K562 (cell line): ENCODE measurements around the gene SLC4A2. TPM values are rescaled to one million over a fixed set of nuclear protein-coding genes. Genes with fewer than 3 reads are reported as not detected.

Source experiments
- CHD7 ChIP-seq: fragments of 200-600 bp; sonication (generic); IDR thresholded peaks from one replicate; pipeline ENCODE4 v1.6.1; 2012; ENCODE audit warnings: mild to moderate bottlenecking, low read depth, low read length, inconsistent platforms
- DDX20 ChIP-seq: fragments of 450-650 bp; IDR thresholded peaks from 2 replicates; pipeline ENCODE4 v1.6.1; 2016; ENCODE audit warnings: missing genetic modification characterization, low read depth, mild to moderate bottlenecking, missing compliant biosample characterization, moderate library complexity
- JUN ChIP-seq, 2 experiments: sonication (generic) in 1 of 2; formaldehyde crosslinking in 1 of 2; IDR thresholded peaks; 2 replicates each; pipeline versions ENCODE4 v1.6.1 to v1.8.0; 2012 to 2022; ENCODE audit warnings: borderline replicate concordance in 2 of 2, mild to moderate bottlenecking in 2 of 2, improper control_type of control experiment in 1 of 2, low read depth in 1 of 2, low read length in 1 of 2, missing genetic modification reagents in 1 of 2
- NCOA4 ChIP-seq: fragments of 450-650 bp; IDR thresholded peaks from 2 replicates; pipeline ENCODE4 v1.6.1; 2018; ENCODE audit warnings: mild to moderate bottlenecking; ENCODE audit not compliant: partially characterized antibody
- NFE2L1 ChIP-seq: fragments of 450-650 bp; IDR thresholded peaks from 2 replicates; pipeline ENCODE4 v1.6.1; 2016; ENCODE audit warnings: missing genetic modification characterization, low read depth, mild to moderate bottlenecking, missing compliant biosample characterization, moderate library complexity, borderline replicate concordance
- NFIC ChIP-seq: fragments of 450-650 bp; IDR thresholded peaks from 2 replicates; pipeline ENCODE4 v1.6.1; 2017; ENCODE audit warnings: mild to moderate bottlenecking, inconsistent platforms
- NFYB ChIP-seq: IDR thresholded peaks from 2 replicates; pipeline ENCODE4 v1.6.1; 2011; ENCODE audit warnings: mild to moderate bottlenecking, moderate library complexity; ENCODE audit not compliant: insufficient read length; ENCODE audit errors: extremely low read depth
- SP1 ChIP-seq: sonication (generic); formaldehyde crosslinking; IDR thresholded peaks from 2 replicates; pipeline ENCODE4 v1.8.1; 2022; ENCODE audit warnings: mild to moderate bottlenecking, missing genetic modification reagents
- TBP ChIP-seq: optimal IDR thresholded peaks from 2 replicates; pipeline ENCODE3; 2011; ENCODE audit warnings: low read depth, low read length, improper control_type of control experiment
- U2AF2 ChIP-seq: fragments of 200-400 bp; formaldehyde crosslinking; optimal IDR thresholded peaks from 2 replicates; pipeline ENCODE3; 2017; ENCODE audit warnings: low read depth, mild to moderate bottlenecking, low read length
- ZNF551 ChIP-seq: fragments of 250-450 bp; sonication (Bioruptor Pico); IDR thresholded peaks from 2 replicates; pipeline ENCODE4 v1.5.0; 2021; ENCODE audit warnings: mild to moderate bottlenecking, moderate library complexity
- polyA plus RNA-seq, 8 experiments: library from polyadenylated mRNA; depleted of rRNA in 4 of 8; stranded (reverse) in 5 of 8; unstranded in 3 of 8; fragments of >200 nt; fragmentation: Nextera tagmentation in 2 of 8; fragmentation: Illumina TruSeq in 1 of 8; extraction: Ambion mirVana in 2 of 8; extraction: Trizol in 1 of 8; gene quantifications; 2 replicates each; pipeline versions ENCODE4 v1.2.1 to v1.2.3, GENCODE V29; 2011 to 2014; ENCODE audit warnings: inconsistent platforms in 1 of 8, missing spikeins in 1 of 8
- total RNA-seq, 7 experiments: library from RNA; depleted of rRNA in 6 of 7; stranded (reverse); fragments of >200 nt in 6 of 7; fragmentation: Illumina TruSeq in 2 of 7; extraction: Trizol in 2 of 7; gene quantifications; 2 replicates each; pipeline versions ENCODE4 v1.2.1 to v1.2.3, GENCODE V29; 2011 to 2021; ENCODE audit warnings: low replicate concordance in 1 of 7
- TF ChIP-seq, protein P1 (sequence below), 2 experiments: fragments of 200-800 bp in 1 of 2; sonication (Bioruptor generic) in 1 of 2; sonication (generic) in 1 of 2; formaldehyde crosslinking in 1 of 2; IDR thresholded peaks in 1 of 2; conservative IDR thresholded peaks in 1 of 2; 2 replicates each; pipeline versions ENCODE4 v1.5.0 to v1.6.1; 2016 to 2020; ENCODE audit warnings: missing compliant biosample characterization in 1 of 2, missing genetic modification characterization in 1 of 2, missing genetic modification reagents in 1 of 2

The SLC4A2 gene
- total and polyA plus RNA-seq, 9 of the 15 experiments (the other 6 are each of a cell fraction or from before 2014, with no cell fraction given): 11.4 to 375 (median 130) TPM

- TF ChIP-seq DDX20 (tag): no peak
- peak; percentile 46 for TF ChIP-seq SP1 (CRISPR knock-in tag)
- no peak for TF ChIP-seq NFYB
- no peak for TF ChIP-seq ZNF551
- TF ChIP-seq TBP: no peak
- TF ChIP-seq NFE2L1: no peak
- TF ChIP-seq U2AF2: no peak
- no peak for TF ChIP-seq NCOA4
- no peak; the same call in 1 of the 2 replicates for TF ChIP-seq JUN (IDR thresholded peaks at IDR 0.05; ENCODE audit: borderline replicate concordance, low read depth, low read length)
- TF ChIP-seq JUN (CRISPR knock-in tag; IDR thresholded peaks at IDR 0.05; ENCODE audit: borderline replicate concordance): no peak
- TF ChIP-seq, protein P1, sequence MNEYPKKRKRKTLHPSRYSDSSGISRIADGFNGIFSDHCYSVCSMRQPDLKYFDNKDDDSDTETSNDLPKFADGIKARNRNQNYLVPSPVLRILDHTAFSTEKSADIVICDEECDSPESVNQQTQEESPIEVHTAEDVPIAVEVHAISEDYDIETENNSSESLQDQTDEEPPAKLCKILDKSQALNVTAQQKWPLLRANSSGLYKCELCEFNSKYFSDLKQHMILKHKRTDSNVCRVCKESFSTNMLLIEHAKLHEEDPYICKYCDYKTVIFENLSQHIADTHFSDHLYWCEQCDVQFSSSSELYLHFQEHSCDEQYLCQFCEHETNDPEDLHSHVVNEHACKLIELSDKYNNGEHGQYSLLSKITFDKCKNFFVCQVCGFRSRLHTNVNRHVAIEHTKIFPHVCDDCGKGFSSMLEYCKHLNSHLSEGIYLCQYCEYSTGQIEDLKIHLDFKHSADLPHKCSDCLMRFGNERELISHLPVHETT (CRISPR knock-in tag; conservative IDR thresholded peaks at IDR 0.05 in 1 of 2, IDR thresholded peaks at IDR 0.05 in 1 of 2): peak in 1 of 2 experiments; percentile 91; a peak in 2 of 4 replicates
- TF ChIP-seq NFIC: peak; percentile 36
- TF ChIP-seq CHD7: no peak
Observed at GRCh38 chr7:151059367-151060112, at the start of gene SLC4A2 (continued).
